Measurements from ENCODE around the gene FCHSD2.
"Not testable (repeated sequence)": the region's sequence is repeated elsewhere in the genome, so short reads cannot be mapped to it uniquely, and the experiment has no call there.

DNA sequence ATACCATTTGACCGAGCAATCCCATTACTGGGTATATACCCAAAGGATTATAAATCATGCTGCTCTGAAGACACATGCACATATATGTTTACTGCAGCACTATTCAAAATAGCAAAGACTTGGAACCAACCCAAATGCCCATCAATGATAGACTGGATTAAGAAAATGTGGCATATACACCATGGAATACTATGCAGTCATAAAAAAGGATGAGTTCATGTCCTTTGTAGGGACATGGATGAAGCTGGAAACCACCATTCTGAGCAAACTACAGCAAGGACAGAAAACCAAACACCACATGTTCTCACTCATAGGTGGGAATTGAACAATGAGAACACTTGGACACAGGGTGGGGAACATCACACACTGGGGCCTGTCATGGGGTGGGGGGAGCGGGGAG is 164.3 kb downstream of the FCHSD2 start:
- TF ChIP-seq CTCF (IDR thresholded peaks at IDR 0.05); EZH2 (IDR thresholded peaks at IDR 0.05; ENCODE audit: borderline replicate concordance, insufficient read depth, low read depth, low read length, poor library complexity, severe bottlenecking): not testable (repeated sequence)

Data from B cell (primary cell).